Measurements from ENCODE around the gene ANKS6.

DNA sequence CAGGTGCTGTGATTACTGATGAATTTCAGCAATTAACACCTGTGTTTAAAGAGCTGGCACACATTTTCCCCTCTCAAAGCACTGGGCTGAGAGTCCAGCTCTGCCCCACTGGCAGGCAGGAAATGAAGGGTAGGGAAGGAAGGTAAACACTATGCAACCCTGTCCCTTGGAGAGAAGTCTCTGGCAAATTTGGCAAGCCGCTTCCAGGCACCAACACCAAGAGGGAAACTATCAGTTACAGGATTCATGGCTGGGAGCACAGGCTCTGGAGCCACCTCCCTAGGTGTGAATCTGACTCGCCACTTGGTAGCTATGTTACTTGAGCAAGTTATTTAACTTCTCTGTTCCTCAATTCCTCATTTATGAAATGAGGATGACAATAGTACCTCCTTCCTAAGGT, 3.3 kb downstream of the ANKS6 start:
- TF ChIP-seq CTCF (IDR thresholded peaks at IDR 0.05): no peak
- no peak for TF ChIP-seq POLR2AphosphoS5 (IDR thresholded peaks at IDR 0.05)
- no peak for TF ChIP-seq POLR2A (IDR thresholded peaks at IDR 0.05; ENCODE audit: low read depth)

All from esophagus muscularis mucosa (tissue), 3 donors.